Gastrocnemius medialis (tissue), 4 donors: ENCODE results near the gene ATF2. TPM values are rescaled to one million over a fixed set of nuclear protein-coding genes. Genes with fewer than 3 reads are reported as not detected.

Source experiments
- ATAC-seq, 2 donors: fragments of 150-250 bp; one replicate each; pipeline ENCODE4 v1.9.1; 2016
- DNase-seq, 2 donors: peaks; one replicate each; pipeline ENCODE4 v3.0.0-alpha.2; 2019
- H3K27ac ChIP-seq, 4 donors: fragments of 200-600 bp; sonication (generic); 1 replicate in 1 of 4; 2 replicates in 3 of 4; pipeline ENCODE4 v1.5.1; 2016 to 2018; ENCODE audit warnings: mild to moderate bottlenecking in 2 of 4, moderate library complexity in 1 of 4
- H3K27me3 ChIP-seq, 3 donors: fragments of 200-600 bp; sonication (generic) in 2 of 3; 1 replicate in 1 of 3; 2 replicates in 2 of 3; pipeline versions ENCODE4 v1.5.1 to v1.6.0; 2016 to 2019; ENCODE audit warnings: mild to moderate bottlenecking in 1 of 3, moderate library complexity in 1 of 3
- H3K36me3 ChIP-seq, 2 donors: fragments of 200-600 bp; sonication (generic) in 1 of 2; one replicate each; pipeline ENCODE4 v1.5.1; 2017 to 2018
- H3K4me1 ChIP-seq, 2 donors: fragments of 200-600 bp; sonication (generic) in 1 of 2; one replicate each; pipeline ENCODE4 v1.5.1; 2016 to 2017; ENCODE audit warnings: mild to moderate bottlenecking in 2 of 2
- H3K4me3 ChIP-seq, 4 donors: fragments of 200-600 bp; sonication (generic) in 3 of 4; 1 replicate in 1 of 4; 2 replicates in 3 of 4; pipeline ENCODE4 v1.5.1; 2016 to 2019; ENCODE audit warnings: mild to moderate bottlenecking in 2 of 4
- H3K9me3 ChIP-seq, 3 donors: fragments of 200-600 bp; sonication (generic) in 2 of 3; 1 replicate in 1 of 3; 2 replicates in 2 of 3; pipeline ENCODE4 v1.5.1; 2016 to 2019
- CTCF ChIP-seq, 5 experiments: fragments of 450-650 bp in 3 of 5; fragments of 200-600 bp in 2 of 5; sonication (generic) in 2 of 5; IDR thresholded peaks in 4 of 5; conservative IDR thresholded peaks in 1 of 5; 1 replicate in 4 of 5; 2 replicates in 1 of 5; pipeline ENCODE4 v1.5.1; 2016 to 2019; ENCODE audit warnings: antibody characterized with exemption in 5 of 5, mild to moderate bottlenecking in 3 of 5, moderate library complexity in 3 of 5
- POLR2A ChIP-seq, 2 donors: fragments of 450-650 bp; IDR thresholded peaks; one replicate each; pipeline ENCODE4 v1.6.1; 2017; ENCODE audit warnings: antibody characterized with exemption in 2 of 2, mild to moderate bottlenecking in 2 of 2, moderate library complexity in 2 of 2
- in situ Hi-C, 4 donors: fragments of 200-750 bp; cut with MboI; loops; one replicate each; pipeline versions ENCODE4 v1.15.0 to v1.8.0; 2017; ENCODE audit warnings: low sequenced_read_pairs in 4 of 4
- intact Hi-C: fragments of 100-400 bp; cut with DNase I; formaldehyde crosslinking; loops from one replicate; pipeline ENCODE4 v1.15.1; 2023; ENCODE audit warnings: low total_unique reads
- total RNA-seq, 4 donors: library from RNA; depleted of rRNA; stranded (reverse); fragments of >200 nt; gene quantifications; one replicate each; pipeline versions ENCODE4 v1.1.0 to v1.2.3, GENCODE V29; 2016

Gene ATF2
- total RNA-seq, 4 donors from 2014 or later: 19.5 to 28.1 (median 20.9) TPM

- Histone ChIP-seq H3K9me3 (no peaks in the 10 kb centered on the region), H3K4me1 (peaks cover 14 to 20% of the 10 kb centered on the region in 2 donors), H3K27me3 (no peaks in the 10 kb centered on the region), H3K27ac (no peak overlapping the region), H3K36me3 (peaks cover 0 to 7% of the 10 kb centered on the region in 2 donors), H3K4me3 (no peak overlapping the region)
- no peak for ATAC-seq
- intact Hi-C loops (no loop called here), in situ Hi-C loops (no loop called here)
- TF ChIP-seq POLR2A (IDR thresholded peaks at IDR 0.05): no peak
- no peak for TF ChIP-seq CTCF (IDR thresholded peaks at IDR 0.05 in 4 of 5, conservative IDR thresholded peaks at IDR 0.05 in 1 of 5)
- DNase-seq: no peak
Observed at GRCh38 chr2:175135862-175136261, 32.1 kb downstream of the ATF2 start.

GRCh38 chr2:175135177-175135576 is 32.8 kb downstream of the ATF2 start:
- H3K36me3 ChIP-seq: peaks cover 0 to 7% of the 10 kb centered on the region in 2 donors
- no peak for ATAC-seq
- in situ Hi-C loops: no loop called here

GRCh38 chr2:175131252-175131651 is 36.8 kb downstream of the ATF2 start:
- Histone ChIP-seq H3K4me3 (no peak overlapping the region), H3K4me1 (peaks cover 12 to 16% of the 10 kb centered on the region in 2 donors), H3K27me3 (no peaks in the 10 kb centered on the region), H3K36me3 (peaks cover 0 to 22% of the 10 kb centered on the region in 2 donors), H3K27ac (no peak overlapping the region), H3K9me3 (no peaks in the 10 kb centered on the region)
- in situ Hi-C loops: no loop called here
- no peak for TF ChIP-seq CTCF (IDR thresholded peaks at IDR 0.05 in 4 of 5, conservative IDR thresholded peaks at IDR 0.05 in 1 of 5)
- TF ChIP-seq POLR2A (IDR thresholded peaks at IDR 0.05): no peak
- DNase-seq (no peak), ATAC-seq (no peak)
- intact Hi-C loops: no loop called here

More at GRCh38 chr2:175135177-175135576, 32.8 kb downstream of the ATF2 start:
- no peaks in the 10 kb centered on the region for H3K9me3 ChIP-seq
- H3K27me3 ChIP-seq: no peaks in the 10 kb centered on the region
- no peak for DNase-seq
- H3K4me3 ChIP-seq: no peak overlapping the region
- intact Hi-C loops: no loop called here
- TF ChIP-seq POLR2A (IDR thresholded peaks at IDR 0.05) (no peak), CTCF (IDR thresholded peaks at IDR 0.05 in 4 of 5, conservative IDR thresholded peaks at IDR 0.05 in 1 of 5) (no peak)
- H3K27ac ChIP-seq: no peak overlapping the region
- peaks cover 16 to 20% of the 10 kb centered on the region in 2 donors for H3K4me1 ChIP-seq

- Histone ChIP-seq H3K36me3 (peaks cover 0 to 15% of the 10 kb centered on the region in 2 donors), H3K9me3 (no peaks in the 10 kb centered on the region), H3K27ac (no peak overlapping the region), H3K4me1 (peaks cover 9 to 13% of the 10 kb centered on the region in 2 donors), H3K4me3 (no peak overlapping the region), H3K27me3 (no peaks in the 10 kb centered on the region)
- no peak for DNase-seq
- ATAC-seq: no peak
- in situ Hi-C loops: no loop called here
- intact Hi-C loops: no loop called here
- TF ChIP-seq POLR2A (IDR thresholded peaks at IDR 0.05): no peak
- no peak for TF ChIP-seq CTCF (IDR thresholded peaks at IDR 0.05 in 4 of 5, conservative IDR thresholded peaks at IDR 0.05 in 1 of 5)
Observed at GRCh38 chr2:175126661-175127060, 41.3 kb downstream of the ATF2 start.

GRCh38 chr2:175123254-175123653 is 44.7 kb downstream of the ATF2 start:
- in situ Hi-C loops: no loop called here
- peaks cover 0 to 7% of the 10 kb centered on the region in 2 donors for H3K4me1 ChIP-seq

More at GRCh38 chr2:175123254-175123653, 44.7 kb downstream of the ATF2 start:
- H3K27me3 ChIP-seq: no peaks in the 10 kb centered on the region
- no peak overlapping the region for H3K4me3 ChIP-seq
- H3K9me3 ChIP-seq: no peaks in the 10 kb centered on the region
- TF ChIP-seq POLR2A (IDR thresholded peaks at IDR 0.05) (no peak), CTCF (IDR thresholded peaks at IDR 0.05 in 4 of 5, conservative IDR thresholded peaks at IDR 0.05 in 1 of 5) (no peak)
- ATAC-seq: no peak
- no peaks in the 10 kb centered on the region for H3K36me3 ChIP-seq
- H3K27ac ChIP-seq: no peak overlapping the region
- no peak for DNase-seq
- intact Hi-C loops: no loop called here
